A673 (cell line): ENCODE measurements around the gene CDC42BPB. TPM values are rescaled to one million over a fixed set of nuclear protein-coding genes. Genes with fewer than 3 reads are reported as not detected.

Experiments
- BruUV-seq: library from RNA; stranded (reverse); fragments of 400-500 nt; replicated peaks from 2 replicates; lab custom pipeline; 2021; lab: Mats Ljungman, UMichigan
- CTCF ChIA-PET: fragments of 300-600 bp; sonication (Branson Sonifier 250); formaldehyde crosslinking; loops from one replicate; lab custom pipeline; 2022; ENCODE audit warnings: antibody characterized with exemption; lab: Charles Lee
- POLR2A ChIA-PET: fragments of 300-600 bp; sonication (Branson Sonifier 250); formaldehyde crosslinking; loops from one replicate; lab custom pipeline; 2022; ENCODE audit warnings: antibody characterized with exemption; ENCODE audit not compliant: low non-redundant PET; lab: Charles Lee
- DNase-seq: peaks from one replicate; pipeline ENCODE4 v3.0.0-alpha.2; 2015; ENCODE audit warnings: low spot score
- H3K27ac ChIP-seq: fragments of 200-600 bp; sonication (generic); 2 replicates; pipeline ENCODE4 v1.5.1; 2016; ENCODE audit warnings: mixed run types, low read depth, mild to moderate bottlenecking, mixed read lengths, antibody characterized with exemption, low read length; ENCODE audit not compliant: poor library complexity, severe bottlenecking
- H3K27me3 ChIP-seq: fragments of 200-600 bp; sonication (generic); replicated peaks from 2 replicates; pipeline ENCODE4 v1.6.1; 2017; ENCODE audit warnings: mixed run types, low read depth, mild to moderate bottlenecking, mixed read lengths, antibody characterized with exemption, low read length; ENCODE audit not compliant: insufficient read depth, poor library complexity
- H3K36me3 ChIP-seq: fragments of 200-600 bp; sonication (generic); 2 replicates; pipeline ENCODE4 v1.6.1; 2016; ENCODE audit warnings: mixed run types, mild to moderate bottlenecking, mixed read lengths, antibody characterized with exemption, low read length; ENCODE audit not compliant: insufficient read depth, poor library complexity, severe bottlenecking
- H3K4me1 ChIP-seq: fragments of 200-600 bp; sonication (generic); 2 replicates; pipeline ENCODE4 v1.6.1; 2017; ENCODE audit warnings: mixed run types, mild to moderate bottlenecking, mixed read lengths, antibody characterized with exemption, low read length; ENCODE audit not compliant: insufficient read depth, poor library complexity, severe bottlenecking
- H3K4me3 ChIP-seq: fragments of 200-600 bp; sonication (generic); 2 replicates; pipeline ENCODE4 v1.5.1; 2016; ENCODE audit warnings: low read depth, mixed run types, mild to moderate bottlenecking, mixed read lengths, low read length; ENCODE audit not compliant: poor library complexity, severe bottlenecking
- H3K9me3 ChIP-seq: fragments of 200-600 bp; sonication (generic); 2 replicates; pipeline ENCODE4 v1.6.1; 2016; ENCODE audit warnings: mixed run types, low read depth, mild to moderate bottlenecking, mixed read lengths, antibody characterized with exemption, low read length; ENCODE audit not compliant: poor library complexity, severe bottlenecking
- CTCF ChIP-seq: fragments of 300-800, 200-600 bp; sonication (generic); conservative IDR thresholded peaks from 2 replicates; pipeline ENCODE4 v1.5.1; 2017; ENCODE audit warnings: low read depth, mild to moderate bottlenecking, antibody characterized with exemption, low read length, moderate library complexity, mixed read lengths
- EZH2 ChIP-seq: fragments of 200-600 bp; sonication (generic); IDR thresholded peaks from 2 replicates; pipeline ENCODE4 v1.6.1; 2017; ENCODE audit warnings: borderline replicate concordance, low read depth, mild to moderate bottlenecking, mixed read lengths, antibody characterized with exemption, low read length; ENCODE audit not compliant: poor library complexity, severe bottlenecking
- intact Hi-C: fragments of 100-400 bp; cut with micrococcal nuclease; formaldehyde crosslinking; loops from one replicate; pipeline ENCODE4 v1.10.0; 2022; ENCODE audit not compliant: unreplicated experiment
- total RNA-seq: library from RNA; stranded (reverse); gene quantifications from 2 replicates; pipeline ENCODE4 v1.2.3, GENCODE V29; 2021

The CDC42BPB gene
- total RNA-seq, 1 experiment from 2014 or later, result 103 TPM

GRCh38 chr14:102969901-102970300, 87.4 kb downstream of the CDC42BPB start:
- POLR2A ChIA-PET, result no interaction called here
- BruUV-seq, result no TSS peak
- Histone ChIP-seq H3K4me1 (no peaks in the 10 kb centered on the region), H3K27ac (no peak overlapping the region), H3K27me3 (no peaks in the 10 kb centered on the region), H3K4me3 (no peak overlapping the region), H3K36me3 (peaks cover 80% of the 10 kb centered on the region), H3K9me3 (no peaks in the 10 kb centered on the region)
- CTCF ChIA-PET, result no interaction called here
- TF ChIP-seq EZH2, result no peak
- TF ChIP-seq CTCF, result no peak
- intact Hi-C loops, result no loop called here
- no peak for DNase-seq

- Histone ChIP-seq H3K4me3 (no peak overlapping the region), H3K27ac (no peak overlapping the region), H3K36me3 (peaks cover 85% of the 10 kb centered on the region), H3K9me3 (no peaks in the 10 kb centered on the region), H3K27me3 (no peaks in the 10 kb centered on the region), H3K4me1 (no peaks in the 10 kb centered on the region)
- intact Hi-C loops, result no loop called here
- CTCF ChIA-PET, result no interaction called here
- POLR2A ChIA-PET, result no interaction called here
- no TSS peak for BruUV-seq
- no peak for TF ChIP-seq EZH2
- TF ChIP-seq CTCF, result no peak
- DNase-seq, result no peak
These were observed 88.1 kb downstream of the CDC42BPB start for GRCh38 chr14:102969060-102969791.

DNA sequence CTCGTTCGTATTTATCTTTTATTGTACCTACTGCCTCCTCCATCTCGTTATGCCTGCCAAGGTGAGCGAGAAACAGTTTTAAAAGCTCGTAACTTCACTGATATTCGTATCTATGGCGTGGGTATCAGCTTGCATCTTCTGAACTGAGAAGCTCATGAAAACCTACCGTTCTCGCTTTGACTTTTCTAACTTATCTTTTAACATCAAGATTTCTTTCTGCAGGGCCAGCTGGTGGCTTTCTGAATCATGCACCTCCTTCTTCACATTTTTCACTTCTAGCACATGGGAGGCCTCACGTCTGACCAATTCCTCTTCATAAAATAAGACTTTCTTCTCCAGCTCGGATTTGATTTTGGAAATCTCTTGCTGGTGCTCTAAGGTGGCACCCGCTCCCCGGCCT, 89.0 kb downstream of the CDC42BPB start:
- intact Hi-C loops, result no loop called here
- BruUV-seq, result no TSS peak
- Histone ChIP-seq H3K4me3 (no peak overlapping the region), H3K27ac (no peak overlapping the region), H3K4me1 (no peaks in the 10 kb centered on the region), H3K27me3 (no peaks in the 10 kb centered on the region), H3K9me3 (no peaks in the 10 kb centered on the region), H3K36me3 (peaks cover 86% of the 10 kb centered on the region)
- no peak for TF ChIP-seq EZH2
- no peak for TF ChIP-seq CTCF
- ChIA-PET POLR2A (no interaction called here), CTCF (no interaction called here)
- DNase-seq, result no peak
